Pericardium fibroblast (primary cell): Measurements from ENCODE around the gene SEMA4D. TPM values are rescaled to one million over a fixed set of nuclear protein-coding genes. Genes with fewer than 3 reads are reported as not detected.

Experiments
- total RNA-seq: library from RNA; depleted of rRNA; stranded (reverse); fragments of >200 nt; gene quantifications from 2 replicates; pipeline ENCODE4 v1.2.3, GENCODE V29; 2015

The SEMA4D gene
- total RNA-seq, result 0.23 and 1.5 TPM in 2 replicates

DNA sequence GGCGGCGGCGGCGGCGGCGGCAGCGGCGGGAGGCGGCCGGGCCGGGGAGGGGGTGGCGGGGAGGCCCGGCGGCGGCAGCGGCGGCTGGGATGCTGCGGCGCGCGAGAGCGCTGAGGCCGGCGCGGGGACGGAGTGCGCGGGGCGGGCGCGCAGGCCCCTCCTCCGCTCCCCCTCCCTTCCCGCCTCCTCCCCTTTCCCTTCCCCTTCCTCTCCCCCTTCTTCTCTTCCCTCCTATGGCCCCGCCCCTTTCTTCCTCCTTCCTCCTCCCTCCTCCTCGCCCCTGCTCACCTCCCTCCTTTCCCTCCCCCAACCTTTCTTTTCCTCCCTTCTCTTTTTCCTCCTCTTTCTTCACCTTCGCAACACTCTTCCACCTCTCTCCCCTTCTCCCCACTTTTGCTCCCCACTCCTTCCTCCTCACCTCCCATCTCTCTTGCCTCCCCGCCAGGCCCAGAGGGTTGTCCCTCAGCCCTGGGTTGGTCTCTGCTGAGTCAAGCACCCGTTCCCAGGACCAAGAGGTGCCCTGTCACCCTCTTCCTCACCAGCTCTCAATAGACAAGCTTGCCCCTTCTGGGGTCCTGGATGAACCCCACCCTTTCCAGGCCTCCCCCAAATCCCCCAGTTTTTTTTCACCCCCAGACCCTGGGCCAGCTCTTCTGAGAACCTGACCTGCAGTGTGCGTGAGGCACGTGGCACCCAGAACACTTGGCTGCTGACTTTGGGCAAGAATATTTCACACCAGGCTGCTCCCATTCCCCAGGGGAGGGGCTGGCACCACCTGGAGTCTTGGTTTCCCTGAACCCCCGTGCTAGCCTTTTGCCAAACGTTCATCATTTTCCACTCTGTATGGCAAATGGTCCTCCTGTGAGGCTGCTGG, at the start of gene SEMA4D:
Gene SEMA4D (minus strand): TSS at position 136 of the 874 bp plus-strand sequence. CDS start 92,657 bp downstream, outside the sequence.

DNA sequence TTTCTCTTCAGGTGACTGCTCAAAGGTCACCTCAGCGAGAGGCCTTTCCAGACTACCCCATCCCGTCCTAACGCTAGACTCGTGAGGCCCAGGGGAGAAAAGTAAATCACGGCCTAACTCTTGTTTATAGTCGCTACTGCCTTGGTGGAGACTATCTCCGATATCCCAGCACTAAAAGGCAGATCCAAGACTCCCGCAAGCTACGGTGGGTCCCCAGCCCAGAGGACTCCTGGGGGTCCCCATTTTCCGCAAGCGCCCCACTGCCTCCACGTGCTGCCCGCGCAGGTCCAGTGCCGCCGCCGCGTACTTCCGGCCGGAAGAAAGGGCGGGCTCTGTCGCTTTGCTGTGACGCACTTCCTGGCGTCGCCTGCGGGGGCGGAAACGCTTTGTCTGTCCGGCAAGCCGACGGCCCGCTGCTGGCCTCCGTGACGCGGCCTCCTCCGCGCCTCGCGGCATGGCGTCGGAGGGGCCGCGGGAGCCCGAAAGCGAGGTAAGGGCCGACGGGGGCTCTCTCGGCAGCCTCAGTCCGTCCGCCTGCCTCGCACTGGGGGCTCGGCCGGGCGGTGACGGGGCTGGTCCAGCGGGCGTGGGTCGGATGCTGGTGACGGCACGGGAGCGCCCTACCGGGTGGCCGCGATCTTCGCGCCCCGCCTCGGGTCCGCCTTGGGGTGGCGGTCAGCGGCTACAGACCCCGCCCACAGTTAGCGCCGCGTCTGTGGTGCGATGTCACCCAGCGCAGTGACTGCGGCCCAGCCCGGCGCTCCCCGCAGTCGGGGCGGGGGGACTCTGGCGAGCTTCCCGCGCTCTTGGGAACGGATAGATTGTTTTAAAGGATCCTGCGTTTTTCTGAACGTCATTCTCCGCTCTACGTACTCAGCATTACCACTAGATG, 179.5 kb downstream of the SEMA4D start, which contains the start of gene SECISBP2:
Gene SECISBP2 (plus strand): TSS at position 378 of the 892 bp plus-strand sequence. CDS start 77 bp downstream, at position 455.

Other genes with a start within 250 kb of the SEMA4D start
- 62.0 and 71.1 TPM in 2 replicates for gene CKS2, start 186.9 kb downstream of the SEMA4D start, total RNA-seq
- 10.8 and 13.3 TPM in 2 replicates for gene SECISBP2, start 179.6 kb downstream of the SEMA4D start, total RNA-seq
- 1.2 TPM in 1 of 2 replicates, not detected in the other for gene GADD45G, start 106.9 kb upstream of the SEMA4D start, total RNA-seq